ENCODE measurements around the gene CKMT2. TPM values are rescaled to one million over a fixed set of nuclear protein-coding genes. Genes with fewer than 3 reads are reported as not detected.

Gene CKMT2
- total RNA-seq, 1 donor from 2014 or later, result 0.18 TPM

- peaks cover 3% of the 10 kb centered on the region for H3K4me1 Mint-ChIP-seq (ENCODE audit: unreplicated experiment)
- H3K27me3 Mint-ChIP-seq (ENCODE audit: unreplicated experiment), result no peaks in the 10 kb centered on the region
- H3K36me3 Mint-ChIP-seq (ENCODE audit: low read depth, unreplicated experiment), result no peaks in the 10 kb centered on the region
- no peak overlapping the region for H3K27ac Mint-ChIP-seq (ENCODE audit: unreplicated experiment)
- TF ChIP-seq CTCF (IDR thresholded peaks at IDR 0.05; ENCODE audit: unreplicated experiment), result peak; percentile 11
- no peaks in the 10 kb centered on the region for H3K9me3 Mint-ChIP-seq (ENCODE audit: unreplicated experiment)
- H3K4me3 Mint-ChIP-seq (ENCODE audit: unreplicated experiment), result no peak overlapping the region
- DNase-seq (ENCODE audit: low spot score), result no peak
Observed at GRCh38 chr5:81195335-81195929, 37.7 kb upstream of the CKMT2 start.

- no peaks in the 10 kb centered on the region for H3K36me3 Mint-ChIP-seq (ENCODE audit: low read depth, unreplicated experiment)
- DNase-seq (ENCODE audit: low spot score), result no peak
- no peak for TF ChIP-seq CTCF (IDR thresholded peaks at IDR 0.05; ENCODE audit: unreplicated experiment)
- H3K27ac Mint-ChIP-seq (ENCODE audit: unreplicated experiment), result no peak overlapping the region
- H3K4me3 Mint-ChIP-seq (ENCODE audit: unreplicated experiment), result no peak overlapping the region
- H3K9me3 Mint-ChIP-seq (ENCODE audit: unreplicated experiment), result no peaks in the 10 kb centered on the region
- H3K27me3 Mint-ChIP-seq (ENCODE audit: unreplicated experiment), result peaks cover 2% of the 10 kb centered on the region
- no peaks in the 10 kb centered on the region for H3K4me1 Mint-ChIP-seq (ENCODE audit: unreplicated experiment)
Observed at GRCh38 chr5:81202655-81203054, 30.5 kb upstream of the CKMT2 start.

- DNase-seq (ENCODE audit: low spot score), result no peak
- Mint-ChIP-seq H3K4me3 (ENCODE audit: unreplicated experiment) (no peak overlapping the region), H3K27me3 (ENCODE audit: unreplicated experiment) (peaks cover 2% of the 10 kb centered on the region), H3K27ac (ENCODE audit: unreplicated experiment) (no peak overlapping the region), H3K9me3 (ENCODE audit: unreplicated experiment) (no peaks in the 10 kb centered on the region), H3K36me3 (ENCODE audit: low read depth, unreplicated experiment) (no peaks in the 10 kb centered on the region), H3K4me1 (ENCODE audit: unreplicated experiment) (no peaks in the 10 kb centered on the region)
- TF ChIP-seq CTCF (IDR thresholded peaks at IDR 0.05; ENCODE audit: unreplicated experiment), result no peak
Observed at GRCh38 chr5:81203729-81204128, 29.4 kb upstream of the CKMT2 start.

GRCh38 chr5:81204205-81204604 lies 28.9 kb upstream of the CKMT2 start:
- H3K27ac Mint-ChIP-seq (ENCODE audit: unreplicated experiment), result no peak overlapping the region
- no peaks in the 10 kb centered on the region for H3K9me3 Mint-ChIP-seq (ENCODE audit: unreplicated experiment)
- H3K27me3 Mint-ChIP-seq (ENCODE audit: unreplicated experiment), result peaks cover 2% of the 10 kb centered on the region
- no peak overlapping the region for H3K4me3 Mint-ChIP-seq (ENCODE audit: unreplicated experiment)
- no peaks in the 10 kb centered on the region for H3K36me3 Mint-ChIP-seq (ENCODE audit: low read depth, unreplicated experiment)
- TF ChIP-seq CTCF (IDR thresholded peaks at IDR 0.05; ENCODE audit: unreplicated experiment), result no peak
- no peaks in the 10 kb centered on the region for H3K4me1 Mint-ChIP-seq (ENCODE audit: unreplicated experiment)
- DNase-seq (ENCODE audit: low spot score), result no peak

- Mint-ChIP-seq H3K27ac (ENCODE audit: unreplicated experiment) (no peak overlapping the region), H3K36me3 (ENCODE audit: low read depth, unreplicated experiment) (no peaks in the 10 kb centered on the region), H3K27me3 (ENCODE audit: unreplicated experiment) (peaks cover 2% of the 10 kb centered on the region), H3K4me3 (ENCODE audit: unreplicated experiment) (no peak overlapping the region), H3K4me1 (ENCODE audit: unreplicated experiment) (no peaks in the 10 kb centered on the region), H3K9me3 (ENCODE audit: unreplicated experiment) (no peaks in the 10 kb centered on the region)
- DNase-seq (ENCODE audit: low spot score), result no peak
- no peak for TF ChIP-seq CTCF (IDR thresholded peaks at IDR 0.05; ENCODE audit: unreplicated experiment)
Observed at GRCh38 chr5:81205058-81205457, 28.1 kb upstream of the CKMT2 start.
